Stimulated activated naive CD4-positive, alpha-beta T cell (primary cell): Measurements from ENCODE around the gene ROCK1.
"Not testable (repeated sequence)": the region's sequence is repeated elsewhere in the genome, so short reads cannot be mapped to it uniquely, and the experiment has no call there.

Experiments used
- DNase-seq, 6 experiments: peaks; one replicate each; lab custom pipeline; 2025; lab: John Stamatoyannopoulos, UW

The ROCK1 gene

DNA sequence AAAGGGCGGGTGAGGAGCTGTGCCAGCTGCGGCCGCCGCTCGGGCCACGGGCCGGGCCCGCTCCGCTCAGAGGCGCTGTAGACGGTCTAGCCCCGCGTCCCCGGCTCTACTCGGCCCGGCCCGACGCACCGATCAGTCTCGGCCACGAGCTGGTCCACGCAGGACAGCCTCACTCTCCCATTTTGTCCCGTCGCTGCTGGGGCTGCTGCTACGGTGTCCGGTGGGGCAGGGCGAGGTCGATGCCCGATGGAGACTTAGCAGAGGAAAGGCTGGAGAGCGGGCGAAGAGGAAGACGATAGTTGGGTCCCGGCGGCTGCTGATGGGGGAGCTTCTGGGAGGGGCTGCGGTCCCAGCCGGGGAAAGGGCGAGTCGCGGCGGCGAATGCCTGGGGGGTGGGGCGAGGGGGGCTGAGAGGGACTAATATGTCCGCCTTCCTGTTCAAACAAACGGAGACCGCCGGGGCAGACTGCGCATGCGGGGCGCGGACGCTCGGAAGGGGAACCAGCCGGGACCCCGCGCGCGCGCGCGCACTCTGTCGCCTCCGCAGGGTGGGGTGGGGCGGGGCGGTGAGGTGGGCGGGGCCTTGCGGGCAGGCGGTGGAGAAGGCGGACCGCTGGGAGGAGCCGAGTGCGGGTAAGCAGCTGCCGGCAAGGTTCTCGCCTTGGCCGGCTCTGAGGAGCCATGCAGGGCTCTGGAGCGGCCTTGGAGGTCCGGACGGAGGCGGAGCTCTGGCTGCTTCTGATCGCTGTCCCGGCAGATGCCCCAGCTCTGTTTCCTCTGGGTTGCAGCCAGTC is at the start of gene ROCK1:
Gene ROCK1, minus strand, starts transcription at position 468 of the 794 bp plus-strand sequence. CDS start 903 bp downstream, outside the sequence.
- DNase-seq, result peak; percentile 96 to 99 (median 98)

DNA sequence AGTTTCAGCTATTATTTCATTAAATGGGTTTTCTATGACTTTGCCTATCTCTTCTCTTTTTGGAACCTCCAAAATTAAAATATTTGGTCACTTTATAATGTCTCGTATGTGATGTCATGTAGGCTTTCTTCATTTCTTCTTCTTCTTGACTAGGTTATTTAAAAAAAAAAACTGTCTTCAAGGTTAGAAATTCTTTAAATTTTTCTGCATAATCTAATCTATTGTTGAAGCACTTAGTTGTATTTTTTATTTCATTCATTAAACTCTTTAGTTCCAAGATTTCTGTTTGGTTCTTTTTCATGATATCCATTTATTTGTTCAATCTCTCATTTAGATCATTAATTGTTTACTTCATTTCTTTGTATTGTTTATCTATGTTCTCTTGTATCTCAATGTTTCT is 43.8 kb upstream of the ROCK1 start:
- DNase-seq, result no peak

DNA sequence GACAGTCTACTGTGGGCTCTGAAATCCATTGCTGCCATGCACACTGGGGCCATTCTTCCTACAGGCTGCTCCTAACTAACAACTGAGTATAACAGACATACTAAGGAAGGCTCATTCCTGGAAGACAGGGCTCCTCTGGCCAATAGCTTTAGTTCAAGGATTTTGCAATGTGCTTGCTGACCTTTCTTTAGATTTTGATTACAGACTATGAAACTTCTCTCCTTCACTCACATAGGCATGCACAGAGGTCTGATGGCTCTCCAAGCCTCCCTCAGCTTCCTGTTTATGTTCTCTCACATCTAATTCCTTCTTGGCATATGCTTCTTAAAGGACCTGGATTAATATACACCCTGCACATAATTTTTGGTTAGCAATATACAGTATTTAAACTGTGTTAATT is 34.4 kb upstream of the ROCK1 start:
- DNase-seq, result no peak

DNA sequence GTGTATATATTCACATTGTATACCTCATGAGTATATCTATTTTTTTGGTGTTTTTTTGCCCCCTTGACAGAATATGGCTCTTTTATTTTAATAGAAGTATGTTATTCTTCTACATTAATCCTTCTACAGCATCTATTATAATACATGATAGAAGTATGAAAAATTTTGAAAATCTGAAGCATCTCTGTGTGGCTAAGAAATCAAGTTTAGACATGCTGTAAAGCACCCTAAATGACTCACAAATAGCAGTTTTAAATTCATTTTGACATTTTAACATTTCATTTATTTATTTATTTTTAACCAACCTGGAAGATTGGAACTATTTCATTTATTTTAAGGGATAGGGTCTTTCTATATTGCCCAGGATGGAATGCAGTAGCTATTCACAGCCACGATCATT is 33.8 kb upstream of the ROCK1 start:
- DNase-seq, result no peak

DNA sequence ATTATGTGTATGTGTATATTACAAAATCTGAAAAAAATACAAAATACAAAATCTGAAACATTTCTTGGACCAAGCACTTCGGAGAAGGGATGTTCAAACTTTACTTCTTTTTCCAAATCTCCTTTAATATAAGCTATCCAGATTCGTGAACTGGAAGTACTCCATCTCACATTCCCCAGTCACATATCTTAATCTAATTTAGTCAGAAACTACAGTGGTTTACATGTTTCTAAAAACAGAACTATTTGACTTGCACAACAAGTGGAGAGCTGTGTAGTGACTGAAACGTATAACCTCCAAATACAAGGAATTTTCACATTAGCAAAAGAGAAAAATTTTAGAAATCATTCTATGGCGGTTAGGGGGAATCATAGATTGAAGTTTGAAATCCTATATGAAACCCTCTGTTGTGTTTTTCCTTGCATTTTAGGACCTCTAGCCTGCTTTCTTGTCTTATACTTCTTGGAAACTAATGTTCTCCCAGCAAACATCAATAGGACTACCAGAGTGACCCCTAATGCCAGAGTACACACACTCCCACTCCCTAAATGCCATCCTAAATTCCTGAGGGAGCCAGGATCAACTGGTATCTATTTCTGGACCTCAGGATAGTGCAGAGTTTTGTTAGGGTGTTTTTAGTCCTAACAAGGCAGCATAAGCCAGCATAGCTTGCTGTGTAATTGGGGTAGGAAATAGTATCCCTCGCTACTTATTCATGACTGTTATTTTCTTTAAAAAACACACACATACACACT is 30.2 kb upstream of the ROCK1 start:
- no peak for DNase-seq

DNA sequence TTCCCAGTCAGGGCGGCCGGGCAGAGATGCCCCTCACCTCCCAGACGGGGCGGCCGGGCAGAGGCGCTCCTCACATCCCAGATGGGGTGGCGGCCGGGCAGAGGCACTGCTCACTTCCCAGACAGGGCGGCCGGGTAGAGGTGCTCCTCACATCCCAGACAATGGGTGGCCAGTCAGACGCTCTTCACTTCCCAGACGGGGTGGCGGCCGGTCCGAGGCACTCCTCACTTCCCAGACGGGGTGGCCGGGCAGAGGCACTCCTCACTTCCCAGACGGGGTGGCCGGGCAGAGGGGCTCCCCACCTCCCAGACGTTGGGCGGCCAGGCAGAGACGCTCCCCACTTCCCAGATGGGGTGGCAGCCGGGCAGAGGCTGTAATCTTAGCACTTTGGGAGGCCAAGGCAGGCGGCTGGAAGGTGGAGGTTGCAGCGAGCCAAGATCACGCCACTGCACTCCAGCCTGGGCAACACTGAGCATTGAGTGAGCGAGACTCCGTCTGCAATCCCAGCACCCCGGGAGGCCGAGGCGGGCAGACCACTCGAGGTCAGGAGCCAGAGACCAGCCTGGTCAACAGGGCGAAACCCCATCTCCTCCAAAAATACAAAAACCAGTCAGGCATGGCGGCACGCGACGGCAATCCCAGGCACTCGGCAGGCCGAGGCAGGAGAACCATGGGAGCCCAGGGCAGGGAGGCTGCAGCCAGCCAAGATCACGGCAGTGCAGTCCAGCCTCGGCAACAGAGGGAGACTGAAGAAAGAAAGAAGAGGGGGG is 26.3 kb upstream of the ROCK1 start:
- not testable (repeated sequence) for DNase-seq

DNA sequence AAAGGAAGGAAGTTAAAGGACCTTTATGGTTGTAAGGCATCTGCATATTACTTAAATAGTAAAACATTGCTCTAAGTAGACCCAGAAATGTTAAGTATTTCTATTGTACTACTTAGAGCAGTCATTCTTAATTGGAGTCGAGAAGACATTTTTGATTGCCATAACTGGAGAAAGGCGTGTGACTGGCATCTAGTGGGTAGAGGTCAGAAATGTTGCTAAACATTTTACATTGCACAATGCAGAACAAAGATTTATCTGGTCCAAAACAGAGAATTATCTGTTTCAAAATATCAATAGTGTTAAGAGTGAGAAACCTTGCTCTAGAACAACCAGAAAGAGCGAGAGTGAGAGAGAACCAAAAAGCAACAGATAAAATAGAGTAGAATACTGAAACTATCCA is 23.3 kb upstream of the ROCK1 start:
- peak in 4 of 6 experiments; percentile 14 to 53 (median 34) for DNase-seq

DNA sequence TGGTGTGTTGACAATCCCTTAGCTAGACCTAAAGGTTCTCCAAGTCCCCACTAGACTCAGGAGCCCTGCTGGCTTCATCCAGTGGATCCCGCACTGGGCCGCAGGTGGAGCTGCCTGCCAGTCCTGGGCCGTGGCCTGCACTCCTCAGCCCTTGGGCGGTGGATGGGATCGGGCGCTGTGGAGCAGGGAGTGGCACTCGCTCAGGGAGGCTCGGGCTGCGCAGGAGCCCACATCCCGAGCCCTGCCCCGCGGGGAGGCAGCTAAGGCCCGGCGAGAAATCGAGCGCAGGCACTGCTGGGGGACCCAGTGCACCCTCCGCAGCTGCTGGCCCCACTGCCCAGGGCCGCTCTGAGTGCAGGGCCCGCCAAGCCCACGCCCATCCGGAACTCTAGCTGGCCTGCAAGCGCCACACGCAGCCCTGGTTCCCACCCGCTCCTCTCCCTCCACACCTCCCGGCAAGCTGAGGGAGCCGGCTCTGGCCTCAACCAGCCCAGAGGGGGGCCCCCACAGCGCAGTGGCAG is 20.8 kb upstream of the ROCK1 start:
- DNase-seq, result no peak

DNA sequence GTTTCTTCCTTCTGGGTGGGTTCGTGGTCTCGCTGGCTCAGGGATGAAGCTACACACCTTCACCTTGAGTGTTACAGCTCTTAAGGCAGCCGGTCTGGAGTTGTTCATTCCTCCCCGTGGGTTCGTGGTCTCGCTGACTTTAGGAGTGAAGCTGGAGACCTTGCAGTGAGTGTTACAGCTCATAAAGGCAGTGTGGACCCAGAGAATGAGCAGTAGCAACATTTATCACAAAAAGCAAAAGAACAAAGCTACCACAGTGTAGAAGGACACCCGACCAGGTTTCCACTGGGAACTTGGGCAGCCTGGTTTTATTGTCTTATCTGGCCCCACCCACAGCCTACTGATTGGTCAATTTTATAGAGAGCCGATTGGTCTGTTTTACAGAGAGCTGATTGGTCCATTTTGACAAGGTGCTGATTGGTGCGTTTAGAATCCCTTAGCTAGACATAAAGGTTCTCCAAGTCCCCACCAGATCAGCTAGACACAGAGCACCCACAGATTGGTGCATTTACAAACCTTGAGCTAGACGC is 20.1 kb upstream of the ROCK1 start:
- no peak for DNase-seq

DNA sequence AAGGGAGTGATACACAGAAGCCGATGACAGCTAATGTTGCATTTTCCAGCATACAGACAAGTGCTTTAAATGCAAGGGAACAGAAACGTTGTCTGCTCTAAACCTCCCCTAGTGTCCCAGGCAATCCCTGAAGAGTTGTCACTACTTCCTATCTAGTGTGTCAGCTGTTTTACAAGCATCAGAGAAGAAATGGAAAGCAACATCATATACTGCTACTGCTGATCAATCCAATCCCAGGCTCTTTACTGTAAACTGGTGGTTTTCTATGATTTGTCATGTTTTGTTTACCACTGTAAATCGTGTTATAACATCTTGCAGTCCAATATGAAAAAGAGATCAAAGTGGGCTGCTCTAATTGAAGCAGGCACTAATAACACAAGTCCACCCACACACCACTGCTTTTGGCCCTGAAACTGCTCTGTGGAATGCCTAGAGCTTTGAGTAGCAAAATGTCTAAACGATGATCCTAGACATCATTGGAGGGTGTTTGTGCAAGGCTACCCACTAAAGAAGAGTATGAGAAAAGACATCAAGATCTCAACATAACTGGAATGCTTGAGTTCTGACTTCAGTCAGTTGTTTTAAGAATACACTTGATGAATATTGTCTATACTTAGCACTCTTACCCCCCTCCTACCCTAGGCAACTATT is 18.1 kb upstream of the ROCK1 start:
- no peak for DNase-seq

DNA sequence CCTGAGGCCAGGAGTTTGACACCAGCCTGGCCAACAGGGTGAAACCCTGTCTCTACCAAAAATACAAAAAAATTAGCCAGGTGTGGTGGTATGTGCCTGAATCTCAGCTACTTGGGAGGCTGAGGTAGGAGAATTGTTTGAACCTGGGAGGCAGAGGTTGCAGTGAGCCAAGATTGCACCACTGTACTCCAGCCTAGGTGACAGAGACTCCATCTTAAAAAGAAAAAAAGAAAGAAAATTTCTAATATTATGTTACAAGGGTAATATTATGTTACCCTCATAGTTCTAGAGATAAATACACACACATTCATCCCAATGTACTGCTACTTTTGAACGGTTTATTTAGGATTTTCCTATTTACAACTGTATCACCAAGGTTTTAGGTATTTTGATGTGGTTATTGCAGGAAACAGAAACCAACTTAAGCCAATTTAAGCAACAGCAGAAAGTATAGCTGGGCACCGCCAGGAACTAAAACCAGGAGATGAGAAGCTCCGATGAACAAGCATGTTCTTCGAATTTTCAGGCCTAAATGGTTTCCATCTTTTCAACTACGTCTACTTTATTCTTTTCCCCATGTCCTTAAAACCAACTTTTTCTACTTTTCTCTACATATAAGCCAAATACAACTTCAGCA is 11.8 kb upstream of the ROCK1 start:
- DNase-seq, result peak in 1 of 6 experiments; percentile 18

DNA sequence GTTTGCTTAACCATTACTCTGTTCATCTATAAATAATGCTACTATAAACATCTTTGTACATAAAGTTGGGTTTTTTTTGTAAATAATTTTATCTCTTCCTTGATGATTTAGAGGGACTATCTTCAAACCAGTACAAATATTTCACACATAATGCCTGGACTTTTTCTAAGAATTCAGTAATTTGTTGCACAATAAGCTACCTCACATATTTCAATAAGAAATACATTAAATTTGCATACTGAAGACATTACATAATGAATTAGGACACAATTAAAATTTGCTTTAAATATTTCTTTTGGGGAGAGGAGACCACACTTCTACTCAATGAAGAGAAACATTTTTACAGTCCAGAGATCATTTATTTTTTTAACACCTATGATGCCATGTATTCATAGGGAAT is 7.2 kb upstream of the ROCK1 start:
- no peak for DNase-seq

DNA sequence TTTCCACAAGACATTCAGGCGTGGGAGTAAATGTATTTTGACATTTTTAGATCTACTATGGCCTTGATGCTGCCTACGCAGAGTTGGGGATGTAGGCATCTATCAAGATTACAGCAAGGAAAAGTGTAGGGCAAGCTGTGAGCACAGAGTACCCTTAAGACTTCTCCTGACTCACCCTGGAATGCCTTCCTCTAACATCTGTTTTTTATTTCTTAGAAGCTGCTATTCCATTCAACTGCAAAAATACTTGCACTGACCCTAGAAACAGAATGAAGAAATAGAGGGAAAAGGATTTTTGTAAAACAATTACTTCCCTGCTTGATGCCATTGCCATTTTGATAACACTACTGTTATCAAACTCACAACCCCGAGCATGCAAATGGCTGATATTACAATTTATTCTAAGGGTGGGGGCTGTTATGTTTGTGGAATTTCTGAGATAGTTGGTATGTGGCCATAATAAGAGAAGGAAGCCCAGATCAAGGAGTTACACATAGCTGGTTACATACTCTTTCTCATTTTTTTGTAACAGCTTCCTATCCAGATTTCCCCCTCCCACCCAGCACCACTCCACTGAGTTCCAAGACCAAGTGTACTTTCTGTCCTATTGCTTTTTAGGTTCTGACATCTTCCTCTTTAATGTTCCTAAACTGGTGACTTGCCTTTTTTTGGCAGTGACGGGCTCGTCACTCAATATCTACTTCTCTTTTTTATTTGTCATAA is 6.0 kb upstream of the ROCK1 start:
- no peak for DNase-seq

DNA sequence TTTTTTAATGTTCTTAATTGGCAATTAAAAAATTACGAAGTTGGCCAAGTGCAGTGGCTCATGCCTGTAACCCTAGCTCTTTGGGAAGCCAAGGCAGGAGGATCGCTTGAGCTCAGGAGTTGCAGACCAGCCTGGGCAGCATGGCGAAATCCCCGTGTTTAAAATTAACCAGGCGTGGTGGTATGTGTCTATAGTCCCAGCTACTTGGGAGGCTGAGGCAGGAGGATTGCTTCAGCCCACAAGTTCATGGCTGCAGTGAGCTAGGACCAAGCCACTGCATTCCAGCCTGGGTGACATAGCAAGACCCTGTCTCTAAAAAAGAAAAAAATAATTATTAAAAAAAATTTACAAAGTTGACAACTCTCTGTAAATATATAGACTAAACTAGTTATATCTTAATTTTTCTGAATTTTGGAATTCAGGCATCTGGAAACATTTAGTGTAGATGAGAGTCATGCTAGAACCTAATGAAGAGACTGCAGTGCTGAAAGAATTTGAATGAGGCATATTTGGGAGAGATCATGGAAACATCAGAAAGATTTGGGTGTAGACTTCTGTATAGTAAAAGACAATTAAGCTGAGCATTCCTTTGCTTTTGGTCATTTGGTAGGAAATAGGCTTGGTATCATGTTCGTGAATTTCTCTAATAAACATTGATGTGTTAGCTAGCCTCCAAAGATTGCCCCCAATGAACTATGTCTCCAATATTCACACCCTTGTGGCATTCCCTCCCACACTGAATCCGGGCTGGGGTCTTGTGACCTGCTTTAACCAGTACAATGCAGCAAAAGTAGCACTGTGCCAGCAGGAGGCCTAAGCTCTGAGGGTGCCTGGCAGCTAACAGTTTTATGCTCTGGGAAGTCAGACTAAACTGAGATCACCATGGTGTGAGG is 4.2 kb upstream of the ROCK1 start:
- DNase-seq, result no peak

DNA sequence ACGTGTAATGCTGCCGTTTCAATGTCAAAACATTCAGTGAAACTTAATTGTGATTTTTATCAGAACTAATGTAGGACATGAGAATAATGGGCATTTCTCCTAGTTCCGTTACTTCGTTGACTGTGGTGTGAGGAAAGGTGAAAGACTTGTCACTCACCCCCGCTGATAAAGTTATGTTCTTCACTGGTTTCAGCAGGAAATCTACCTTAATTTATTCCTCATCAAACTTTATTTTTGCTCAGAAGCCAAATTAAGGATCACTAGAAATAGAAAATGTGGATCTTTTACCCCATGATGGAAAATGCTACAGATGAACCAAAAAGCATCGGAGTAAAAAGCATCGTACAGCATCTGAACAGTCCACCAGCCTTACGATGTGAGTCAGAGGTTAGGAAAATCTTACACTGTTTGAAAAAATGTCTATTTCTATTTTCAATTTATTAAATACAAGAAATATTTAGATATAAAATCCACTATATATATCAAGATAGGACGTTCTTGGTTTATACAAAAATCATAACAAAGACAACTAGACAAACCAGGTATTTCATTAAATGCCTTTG is 1.0 kb upstream of the ROCK1 start:
- DNase-seq, result no peak

DNA sequence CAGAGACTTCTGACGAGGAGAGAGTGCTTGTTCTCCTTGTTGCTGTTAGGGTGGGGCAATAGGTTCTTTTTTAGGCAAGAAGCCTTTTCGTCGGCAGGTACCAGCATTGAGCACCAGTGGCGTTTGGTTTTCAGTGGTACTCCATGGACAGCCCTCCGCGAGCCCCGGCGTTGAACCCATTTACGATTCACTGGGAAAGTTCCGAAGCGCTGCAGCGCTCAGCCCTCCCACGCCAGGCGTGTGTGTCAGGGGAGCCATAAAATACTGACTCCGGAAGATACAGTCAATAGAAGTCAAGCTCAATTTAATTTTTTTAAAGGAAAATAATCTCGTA is 494 bp upstream of the ROCK1 start:
- peak in 1 of 6 experiments; percentile 85 for DNase-seq

DNA sequence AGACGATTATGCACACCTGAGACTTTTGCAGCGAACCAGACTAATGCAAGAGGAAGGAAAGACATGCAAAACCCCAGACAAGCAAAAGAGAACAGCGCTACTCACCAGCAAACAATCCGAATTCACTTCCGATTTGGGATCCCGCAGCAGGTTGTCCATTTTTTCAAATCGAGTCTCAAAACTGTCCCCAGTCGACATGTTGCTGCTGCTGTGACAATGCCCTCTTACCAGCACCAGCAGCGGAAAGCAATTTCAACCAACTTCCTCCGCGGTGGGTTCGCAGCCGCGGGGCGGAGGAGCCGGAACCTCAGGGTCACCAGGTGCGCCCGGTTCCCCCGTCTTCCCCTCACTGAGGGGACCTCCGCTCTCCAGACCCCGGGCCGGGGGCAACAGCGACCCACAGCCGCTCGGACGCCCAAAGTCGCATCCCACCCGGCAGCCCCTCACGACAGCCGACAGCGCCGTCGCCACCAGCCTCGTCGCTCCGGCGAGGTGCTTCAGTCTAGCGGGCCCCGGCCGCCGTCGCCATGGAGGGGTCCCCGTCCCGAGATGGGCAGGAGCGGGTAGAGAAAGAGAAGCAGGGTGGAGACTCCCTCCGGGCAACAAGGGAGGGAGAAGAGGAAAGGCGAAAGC is 784 bp downstream of the ROCK1 start:
- DNase-seq, result peak; percentile 43 to 83 (median 60)

DNA sequence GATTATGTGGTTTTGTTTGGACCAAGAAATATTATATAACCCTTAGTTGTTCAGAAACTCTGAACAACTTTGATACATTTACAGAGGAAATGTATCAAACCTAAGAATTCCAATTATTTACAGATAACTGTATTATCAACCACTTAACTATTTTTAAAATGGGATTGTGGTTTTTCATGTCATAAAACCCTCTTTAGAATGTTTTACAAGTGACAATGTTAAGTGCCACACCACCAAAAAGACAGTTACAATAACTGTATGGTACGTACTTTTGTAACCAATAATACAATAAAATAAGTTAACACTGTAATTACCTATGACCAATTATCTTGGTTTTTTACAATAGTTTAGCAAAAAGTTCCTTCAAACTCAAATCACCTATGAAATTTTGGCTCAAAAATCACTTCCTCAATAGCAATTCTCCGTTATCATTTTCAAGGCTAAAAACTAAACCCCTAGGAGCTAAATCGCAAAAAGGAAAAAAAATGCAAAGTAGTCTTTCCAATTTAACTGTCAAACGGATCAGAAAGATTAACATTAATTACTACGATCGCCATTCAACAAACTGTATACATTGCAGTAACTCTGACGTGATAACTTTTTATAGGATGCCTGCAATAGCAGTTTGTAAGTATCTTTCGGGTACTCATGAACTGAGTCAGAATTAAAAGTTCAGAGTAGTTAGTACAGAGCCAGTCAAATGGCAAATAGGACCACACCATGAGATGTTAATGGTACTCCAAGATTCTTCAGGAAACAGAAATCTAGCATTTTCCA is 1.5 kb downstream of the ROCK1 start:
- no peak for DNase-seq
